Measurements from ENCODE around the gene TRIM2.

The TRIM2 gene

GRCh38 chr4:153283260-153283659 lies 79.0 kb downstream of the TRIM2 start:
- FAIRE-seq = no peak

- FAIRE-seq = no peak
Observed at GRCh38 chr4:153290134-153290533, 85.9 kb downstream of the TRIM2 start.

- no peak for FAIRE-seq
Observed at GRCh38 chr4:153291562-153291961, 87.3 kb downstream of the TRIM2 start.

- FAIRE-seq = no peak
Observed at GRCh38 chr4:153292897-153293741, 88.9 kb downstream of the TRIM2 start.

- FAIRE-seq = no peak
Observed at GRCh38 chr4:153293742-153294057, 89.5 kb downstream of the TRIM2 start.

- no peak for FAIRE-seq
Observed at GRCh38 chr4:153294631-153295030, 90.4 kb downstream of the TRIM2 start.

GRCh38 chr4:153295131-153295755 lies 91.0 kb downstream of the TRIM2 start:
- no peak for FAIRE-seq

- no peak for FAIRE-seq
Observed at GRCh38 chr4:153296040-153296823, 92.0 kb downstream of the TRIM2 start.

GRCh38 chr4:153297116-153297515 lies 92.9 kb downstream of the TRIM2 start:
- no peak for FAIRE-seq

GRCh38 chr4:153310793-153311192 lies 106.5 kb downstream of the TRIM2 start:
- FAIRE-seq = no peak

- FAIRE-seq = no peak
Observed at GRCh38 chr4:153314915-153315314, 110.7 kb downstream of the TRIM2 start.

- FAIRE-seq = peak; percentile 78
Observed at GRCh38 chr4:153318696-153319320, 114.6 kb downstream of the TRIM2 start.

GRCh38 chr4:153322791-153323190 lies 118.5 kb downstream of the TRIM2 start:
- FAIRE-seq = no peak

- FAIRE-seq = no peak
Observed at GRCh38 chr4:153324046-153324445, 119.8 kb downstream of the TRIM2 start.

- FAIRE-seq = no peak
Observed at GRCh38 chr4:153325558-153325957, 121.3 kb downstream of the TRIM2 start.

GRCh38 chr4:153326513-153326912 lies 122.3 kb downstream of the TRIM2 start:
- FAIRE-seq = no peak

- FAIRE-seq = no peak
Observed at GRCh38 chr4:153327247-153327646, 123.0 kb downstream of the TRIM2 start.

- FAIRE-seq = no peak
Observed at GRCh38 chr4:153332936-153333335, 128.7 kb downstream of the TRIM2 start.

- FAIRE-seq = no peak
Observed at GRCh38 chr4:153333874-153334273, 129.6 kb downstream of the TRIM2 start.

GRCh38 chr4:153335665-153336064 lies 131.4 kb downstream of the TRIM2 start:
- no peak for FAIRE-seq

GRCh38 chr4:153337686-153338085 lies 133.4 kb downstream of the TRIM2 start:
- FAIRE-seq = no peak

- no peak for FAIRE-seq
Observed at GRCh38 chr4:153341575-153342090, 137.4 kb downstream of the TRIM2 start.
